Activated CD8-positive, alpha-beta memory T cell treated with anti-CD3 and anti-CD28 coated beads for 1 hour (primary cell): ENCODE measurements around the gene POLA2.

Experiments
- DNase-seq, 2 donors: peaks; one replicate each; pipeline ENCODE4 v3.0.0-alpha.2; 2020; ENCODE audit warnings: low read depth in 1 of 2; ENCODE audit errors: extremely low read depth in 1 of 2

POLA2 gene

GRCh38 chr11:65280646-65281045 lies 18.9 kb downstream of the POLA2 start:
- DNase-seq = no peak

GRCh38 chr11:65286686-65287085 lies 24.9 kb downstream of the POLA2 start:
- DNase-seq = no peak

- no peak for DNase-seq
These were observed 25.8 kb downstream of the POLA2 start for GRCh38 chr11:65287601-65288000.

- DNase-seq = no peak
These were observed 27.2 kb downstream of the POLA2 start for GRCh38 chr11:65288706-65289536.

- DNase-seq = no peak
These were observed 28.8 kb downstream of the POLA2 start for GRCh38 chr11:65290448-65291165.

DNA sequence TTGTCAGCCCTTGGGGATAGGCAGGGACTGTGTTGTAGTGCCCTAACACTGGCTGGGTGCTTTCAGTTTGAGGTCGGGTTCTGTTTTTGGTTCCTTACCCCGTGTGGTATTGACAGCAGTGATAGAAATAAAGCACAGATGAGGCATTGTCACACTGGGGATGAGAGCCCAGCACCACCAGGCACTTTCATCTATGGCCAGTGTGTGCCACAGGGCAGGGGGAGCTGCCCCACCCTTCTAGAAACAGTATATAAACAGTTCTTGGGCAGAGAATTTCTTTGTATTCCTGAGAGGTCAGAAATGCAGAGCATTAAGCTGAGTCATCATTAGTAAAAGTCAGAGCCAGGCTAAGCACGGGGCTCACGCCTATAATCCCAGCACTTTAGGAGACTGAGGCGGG lies 29.9 kb downstream of the POLA2 start:
- no peak for DNase-seq

DNA sequence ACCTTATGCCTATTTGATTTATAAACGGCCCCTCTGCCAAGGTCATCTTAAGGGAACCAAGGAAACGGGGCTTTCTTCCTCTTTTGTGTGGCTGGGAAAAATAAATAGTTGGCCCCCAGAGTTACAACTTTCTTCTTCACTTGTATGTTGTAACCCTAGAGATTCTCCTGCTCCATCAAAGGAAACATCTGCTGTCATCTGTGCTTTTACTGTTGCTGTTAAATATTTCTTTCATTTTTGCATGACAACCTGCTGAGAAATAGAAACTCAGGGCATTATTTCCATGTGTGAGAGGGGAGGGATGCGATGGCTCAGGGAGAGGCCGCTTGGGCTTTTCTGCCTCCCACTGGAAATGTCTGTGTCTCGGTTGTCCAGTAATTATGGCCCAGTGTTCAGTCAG lies 31.1 kb downstream of the POLA2 start:
- no peak for DNase-seq

DNA sequence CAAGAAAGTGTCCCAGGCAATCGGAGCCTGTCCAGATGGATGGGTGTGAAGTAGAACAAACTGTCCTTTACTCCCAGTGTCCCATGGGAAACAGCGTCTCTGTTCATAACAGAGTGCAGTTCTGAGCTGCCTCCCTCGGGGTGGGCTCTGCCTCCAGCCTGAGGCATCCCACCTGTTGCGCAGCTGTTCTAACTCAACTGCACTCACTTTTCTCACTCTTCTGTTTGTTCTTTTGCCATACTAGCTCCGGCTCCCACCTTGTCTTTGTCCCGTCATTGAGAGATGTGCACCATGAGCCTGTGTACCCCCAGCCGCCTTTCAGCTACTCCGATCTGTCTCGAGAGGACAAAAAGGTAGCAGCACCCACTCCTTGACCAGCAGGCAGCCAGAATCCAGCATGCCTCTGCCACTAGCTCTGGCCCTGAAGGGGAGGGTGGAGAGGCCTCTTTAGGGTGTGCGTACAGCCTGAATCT lies 32.2 kb downstream of the POLA2 start:
- DNase-seq = no peak

DNA sequence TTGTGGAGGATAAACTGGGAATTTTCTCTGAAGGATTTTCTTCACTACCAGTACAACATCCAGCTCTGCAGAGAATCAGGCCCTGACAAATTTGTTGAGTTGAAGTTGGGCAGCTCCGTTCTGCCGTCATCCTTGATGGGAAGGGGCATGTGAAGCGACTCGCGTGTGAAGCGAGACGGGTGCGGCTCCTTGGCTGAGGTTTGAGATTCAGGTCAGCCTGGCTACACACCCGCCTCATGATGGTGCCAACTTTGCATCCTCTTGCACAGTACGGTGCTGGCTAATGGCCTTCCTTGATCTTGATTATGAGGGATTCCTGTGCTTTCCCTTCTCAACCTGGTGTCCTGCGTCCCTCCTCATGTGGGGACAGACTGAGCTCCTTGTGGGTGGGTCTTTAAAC lies 33.2 kb downstream of the POLA2 start:
- DNase-seq = no peak

GRCh38 chr11:65295571-65296341 lies 34.0 kb downstream of the POLA2 start:
- no peak for DNase-seq

GRCh38 chr11:65297026-65297672 lies 35.4 kb downstream of the POLA2 start:
- DNase-seq = no peak

- DNase-seq = no peak
These were observed 36.4 kb downstream of the POLA2 start for GRCh38 chr11:65298131-65298535.

GRCh38 chr11:65298655-65299179 lies 37.0 kb downstream of the POLA2 start:
- DNase-seq = no peak

DNA sequence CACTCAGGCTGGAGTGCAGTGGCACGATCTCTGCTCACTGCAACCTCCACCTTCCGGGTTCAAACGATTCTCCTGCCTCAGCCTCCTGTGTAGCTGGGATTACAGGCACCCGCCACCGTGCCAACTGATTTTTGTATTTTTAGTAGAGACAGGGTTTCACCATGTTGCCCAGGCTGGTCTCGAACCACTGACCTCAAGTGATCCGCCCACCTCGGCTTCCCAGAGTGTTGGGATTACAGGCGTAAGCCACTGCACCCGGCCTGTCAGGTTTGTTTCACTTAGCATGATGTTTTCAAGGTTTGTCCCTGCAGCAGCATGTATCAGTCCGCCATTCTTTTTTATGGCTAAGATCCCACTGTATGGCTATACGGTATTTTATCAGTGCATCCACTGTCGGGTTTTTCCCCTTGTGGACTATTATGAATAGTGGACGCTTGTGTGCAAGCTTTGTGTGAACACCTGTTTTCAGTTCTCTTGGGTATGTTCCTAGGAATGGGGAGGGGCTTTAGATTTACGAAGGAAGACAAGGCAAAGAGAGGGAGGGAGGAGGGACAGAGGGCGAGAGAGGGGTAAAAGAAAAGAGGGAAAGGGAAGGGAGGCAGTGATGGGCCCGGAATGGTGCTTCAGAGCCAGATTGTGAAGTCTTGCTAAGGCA lies 39.0 kb downstream of the POLA2 start:
- no peak for DNase-seq

- DNase-seq = no peak
These were observed 39.9 kb downstream of the POLA2 start for GRCh38 chr11:65301491-65302329.

DNA sequence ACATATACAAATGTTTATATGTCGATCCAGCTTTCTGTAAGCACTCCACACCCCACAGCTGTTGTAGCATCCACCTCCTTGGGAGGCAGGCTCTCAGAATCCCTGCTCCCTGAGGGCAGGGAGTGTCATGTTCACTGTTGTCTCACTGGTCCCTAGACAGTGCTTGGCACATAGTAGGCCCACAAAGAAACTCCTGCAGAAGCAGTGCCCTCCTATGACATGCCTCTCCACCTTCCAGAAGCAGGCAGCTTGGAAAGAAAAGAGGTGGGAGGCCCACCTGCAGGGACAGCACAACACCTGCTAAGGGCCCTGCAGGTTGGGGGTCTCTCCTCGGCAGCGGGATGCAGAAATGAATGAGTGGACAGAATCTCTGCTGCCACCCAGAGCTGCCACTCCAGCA lies 41.8 kb downstream of the POLA2 start:
- DNase-seq = no peak

DNA sequence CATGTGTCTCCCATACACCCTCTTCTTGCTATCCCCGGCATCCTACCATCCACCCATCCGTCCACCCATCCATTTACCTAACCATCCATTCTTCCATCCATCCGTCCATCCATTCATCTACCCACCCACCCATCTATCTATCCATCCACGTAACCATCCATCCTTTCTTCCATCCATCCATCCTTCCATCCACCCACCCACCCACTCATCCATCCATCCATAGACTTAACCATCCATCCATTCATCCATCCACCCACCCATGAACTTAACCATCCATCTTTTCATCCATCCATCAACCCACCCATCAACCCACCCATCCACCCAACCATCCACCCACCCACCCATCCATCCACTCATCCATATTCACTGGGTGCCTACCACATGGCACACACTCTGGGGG lies 42.3 kb downstream of the POLA2 start:
- DNase-seq = no peak

- DNase-seq = no peak
These were observed 42.9 kb downstream of the POLA2 start for GRCh38 chr11:65304613-65305012.
